Measurements from ENCODE around the gene HGFAC.

Gene HGFAC

DNA sequence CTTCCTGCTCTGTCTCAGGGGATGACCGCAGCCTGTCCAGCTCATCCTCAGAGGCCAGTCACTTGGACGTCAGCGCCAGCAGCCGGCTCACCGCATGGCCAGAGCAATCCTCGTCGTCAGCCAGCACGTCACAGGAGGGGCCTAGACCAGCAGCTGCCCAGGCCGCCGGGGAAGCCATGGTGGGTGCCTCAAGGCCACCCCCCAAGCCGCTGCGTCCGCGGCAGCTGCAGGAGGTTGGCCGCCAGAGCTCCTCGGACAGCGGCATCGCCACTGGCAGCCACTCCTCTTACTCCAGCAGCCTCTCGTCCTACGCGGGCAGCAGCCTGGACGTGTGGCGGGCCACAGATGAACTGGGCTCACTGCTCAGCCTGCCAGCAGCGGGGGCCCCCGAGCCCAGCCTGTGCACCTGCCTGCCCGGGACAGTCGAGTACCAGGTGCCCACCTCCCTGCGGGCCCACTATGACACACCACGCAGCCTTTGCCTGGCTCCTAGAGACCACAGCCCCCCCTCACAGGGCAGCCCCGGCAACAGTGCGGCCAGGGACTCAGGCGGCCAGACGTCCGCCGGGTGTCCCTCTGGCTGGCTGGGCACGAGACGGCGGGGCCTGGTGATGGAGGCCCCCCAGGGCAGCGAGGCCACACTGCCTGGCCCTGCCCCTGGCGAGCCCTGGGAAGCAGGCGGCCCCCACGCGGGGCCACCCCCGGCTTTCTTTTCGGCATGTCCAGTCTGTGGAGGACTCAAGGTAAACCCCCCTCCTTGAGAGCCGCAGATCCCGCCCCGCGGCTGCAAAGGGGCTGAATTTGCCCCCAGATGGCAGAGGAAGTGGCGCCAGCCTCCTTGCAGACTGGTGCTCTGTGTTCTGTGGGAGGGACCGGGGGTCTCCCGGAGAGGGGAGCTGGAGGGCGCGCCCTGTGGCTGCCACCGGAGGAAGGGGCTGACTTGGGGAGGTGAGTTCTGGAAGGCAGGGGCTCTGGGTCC lies 51.3 kb downstream of the HGFAC start:
- no peak for DNase-seq

DNA sequence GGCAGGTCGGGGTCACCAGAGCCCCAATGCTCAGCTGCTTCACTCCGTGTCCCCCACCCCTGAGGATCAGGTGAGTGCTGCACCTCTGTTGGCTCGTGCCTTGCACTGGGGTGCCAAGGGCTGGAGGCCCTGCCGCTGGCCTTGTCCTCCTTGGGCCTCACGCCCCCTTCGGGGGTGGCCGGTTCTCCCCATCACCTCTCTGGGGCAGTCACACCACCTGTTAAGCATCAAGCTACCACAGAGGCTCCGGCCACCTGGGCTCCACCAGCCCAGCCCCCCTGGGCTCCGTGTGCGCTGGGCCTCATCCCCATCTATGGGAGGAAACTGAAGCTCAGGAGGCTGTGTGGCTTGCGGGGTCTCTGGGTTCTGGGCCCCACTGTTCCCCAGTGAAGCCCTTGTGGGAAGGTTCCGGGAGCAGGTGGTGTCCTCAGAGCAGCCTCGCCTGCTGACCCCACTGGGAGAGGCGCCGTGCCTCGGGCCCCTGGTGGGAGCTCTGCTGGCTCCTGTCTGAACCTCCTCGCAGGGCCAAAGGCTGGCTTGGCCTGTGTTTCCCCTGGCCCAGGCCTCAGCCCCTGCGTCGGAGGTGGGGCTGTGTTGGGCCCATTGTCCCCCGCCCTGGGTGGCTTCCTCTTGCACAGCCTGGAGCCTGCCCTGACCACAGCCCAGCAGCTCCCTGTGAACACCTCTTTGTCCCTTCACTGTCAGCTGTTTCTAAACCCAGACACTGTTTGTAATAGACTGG lies 52.1 kb downstream of the HGFAC start:
- no peak for DNase-seq

- DNase-seq, result no peak
These were observed 52.7 kb downstream of the HGFAC start for GRCh38 chr4:3494462-3494871.

DNA sequence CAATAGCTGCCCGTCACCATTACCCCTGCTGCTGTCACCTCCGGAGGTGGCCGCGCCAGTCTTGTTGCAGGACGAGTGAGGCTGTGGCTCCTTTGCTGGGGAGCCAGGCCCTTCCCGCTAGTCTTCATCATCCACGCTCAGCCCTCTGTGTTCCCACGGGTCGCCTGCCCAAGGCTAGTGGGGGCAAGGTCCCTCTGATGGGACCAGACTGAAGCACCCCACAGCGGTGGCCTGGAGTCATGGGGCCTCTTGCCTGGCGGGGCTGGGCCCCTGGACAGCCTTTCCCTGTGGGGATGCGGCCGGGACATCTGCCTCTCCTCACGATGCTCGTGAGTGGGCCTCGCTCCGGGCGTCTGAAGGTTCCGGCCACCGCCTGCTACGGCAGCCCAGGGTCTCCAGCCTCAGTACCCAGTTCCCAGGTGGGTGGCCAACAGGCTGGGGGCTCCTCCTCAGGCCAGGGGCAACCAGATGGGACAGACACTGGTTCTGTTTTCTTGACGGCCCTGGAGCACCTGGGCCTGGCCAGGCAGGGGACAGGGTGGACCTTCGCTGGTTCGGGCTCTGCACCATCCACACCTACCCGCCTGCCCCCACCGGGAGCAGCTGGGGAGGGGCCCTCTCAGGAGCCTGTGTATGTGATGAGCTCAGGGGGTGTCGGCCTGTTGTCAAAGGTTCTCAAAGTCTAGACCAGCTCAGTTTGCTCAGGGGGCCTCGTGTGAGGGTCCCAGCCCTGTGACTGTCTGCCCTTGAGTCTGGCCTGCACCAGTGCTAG lies 53.6 kb downstream of the HGFAC start:
- DNase-seq, result no peak

DNA sequence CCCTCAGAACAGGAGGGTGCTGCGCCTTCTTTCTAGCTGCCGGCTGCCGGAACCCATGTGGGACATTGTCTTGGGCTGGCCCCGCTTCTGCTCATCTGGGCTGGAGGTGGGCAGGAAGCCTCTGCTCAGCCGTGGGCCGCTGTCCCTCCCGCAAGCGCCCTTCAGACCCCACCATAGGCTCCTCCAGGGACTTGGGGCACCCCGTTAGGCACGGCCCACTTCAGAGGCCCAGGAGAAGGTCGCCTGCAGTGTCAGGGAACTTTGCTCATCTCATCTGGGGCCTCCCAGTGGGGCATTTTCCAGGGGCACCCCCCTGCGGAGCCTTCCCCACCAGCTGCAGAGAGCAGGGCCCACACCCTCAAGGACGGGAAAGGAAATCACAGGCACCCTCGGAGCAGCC lies 54.3 kb downstream of the HGFAC start:
- DNase-seq, result no peak

DNA sequence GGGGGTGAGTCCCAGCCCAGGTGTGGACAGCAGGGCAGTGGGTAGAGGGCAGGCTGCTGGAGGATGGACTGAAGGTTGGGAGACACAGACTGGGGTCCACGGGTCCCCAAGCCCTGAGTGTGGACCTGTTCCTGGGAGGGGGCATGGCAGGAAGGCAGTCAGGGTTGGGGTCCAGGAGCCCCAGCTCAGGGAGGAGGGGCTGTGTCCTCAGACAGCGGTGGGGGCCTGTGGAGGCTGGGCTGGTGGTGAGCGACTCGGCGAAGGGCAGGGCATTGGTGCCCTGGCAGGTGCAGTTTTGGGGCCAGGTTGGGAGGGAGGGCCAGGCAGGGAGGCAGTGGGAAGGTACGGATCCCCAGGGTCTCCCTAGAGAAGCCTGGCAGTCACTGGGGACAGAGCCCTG lies 55.3 kb downstream of the HGFAC start:
- DNase-seq, result no peak

DNA sequence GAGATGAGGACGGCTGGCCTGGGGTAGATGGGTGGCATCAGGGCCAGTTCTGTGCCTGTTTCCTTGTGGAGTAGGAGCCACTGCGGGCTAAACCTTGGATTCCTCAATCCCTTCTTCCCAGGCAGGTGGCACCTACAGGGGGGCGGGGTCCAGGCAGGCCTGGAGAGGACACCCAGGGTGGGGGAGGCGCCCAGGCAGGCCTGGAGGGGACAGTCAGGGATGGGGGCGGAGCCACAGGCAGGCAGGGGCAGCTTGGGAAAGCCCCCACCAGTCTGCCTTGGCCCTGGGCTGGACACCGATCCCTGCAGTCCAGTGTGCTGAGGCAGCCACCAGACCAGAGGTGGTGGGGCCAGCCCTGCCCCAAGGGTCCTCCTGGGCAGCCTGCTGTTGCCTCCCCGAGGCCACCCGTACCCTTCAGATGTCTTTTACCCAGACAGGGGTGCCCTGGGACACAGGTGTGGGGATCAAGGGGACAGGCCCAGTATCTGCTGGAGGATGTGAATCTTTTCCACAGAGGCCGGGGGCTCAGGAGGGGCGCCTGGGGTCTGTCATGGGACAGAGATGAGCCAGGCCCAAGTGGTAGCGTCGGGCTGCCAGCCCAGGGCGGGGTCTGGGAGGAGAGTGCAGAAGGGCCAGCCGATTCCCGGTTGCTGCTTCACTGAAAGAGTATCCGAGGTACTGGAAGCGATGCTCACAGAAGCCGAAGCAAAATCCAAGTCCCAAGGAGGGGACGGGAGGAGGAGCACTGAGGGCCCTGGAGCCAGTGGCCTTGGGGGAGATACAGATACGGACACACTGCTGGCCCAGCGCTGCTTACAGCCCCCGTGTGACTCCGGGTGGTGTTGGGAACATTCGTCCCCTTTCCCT lies 56.0 kb downstream of the HGFAC start:
- no peak for DNase-seq

DNA sequence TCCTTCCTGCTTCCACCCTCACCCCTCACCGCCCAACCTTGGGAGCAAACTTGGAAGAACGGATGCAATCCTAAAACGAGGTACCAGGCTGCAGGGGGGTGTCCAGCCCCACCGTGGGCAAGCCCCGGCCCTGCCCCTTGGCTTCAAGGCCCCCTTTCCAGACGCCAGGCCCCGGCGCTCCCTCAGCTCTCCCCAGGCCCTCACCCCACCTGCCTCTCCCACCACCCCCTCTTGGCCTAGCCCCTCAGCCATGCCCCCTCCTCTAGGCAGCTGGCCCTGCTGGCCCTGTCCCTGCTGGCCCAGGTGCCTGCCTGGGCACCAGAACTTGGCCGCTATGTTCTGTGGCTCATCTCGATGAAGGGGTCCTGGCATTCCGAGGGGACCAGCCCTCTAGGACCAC lies 56.6 kb downstream of the HGFAC start:
- DNase-seq, result no peak
